DOHH2 (cell line): ENCODE data around the gene CYP1B1.
"Not testable (repeated sequence)": the region's sequence is repeated elsewhere in the genome, so short reads cannot be mapped to it uniquely, and the experiment has no call there.

Source experiments
- H3F3A ChIP-seq: fragments of 200-600 bp; sonication (generic), shearing (Covaris generic); 2 replicates; pipeline ENCODE4 v1.6.0; 2016; ENCODE audit warnings: antibody characterized with exemption, mild to moderate bottlenecking; ENCODE audit not compliant: control insufficient read depth, insufficient read depth
- H3K27ac ChIP-seq: fragments of 200-600 bp; sonication (generic); 2 replicates; pipeline ENCODE4 v1.5.1; 2014; ENCODE audit warnings: low read depth, mild to moderate bottlenecking, low read length, moderate library complexity
- H3K27me3 ChIP-seq: fragments of 200-600 bp; sonication (generic); 2 replicates; pipeline ENCODE4 v1.6.1; 2014; ENCODE audit warnings: mild to moderate bottlenecking, low read length, mixed read lengths; ENCODE audit not compliant: control insufficient read depth
- H3K36me3 ChIP-seq: fragments of 200-600 bp; sonication (generic); 2 replicates; pipeline ENCODE4 v1.6.1; 2014; ENCODE audit warnings: mild to moderate bottlenecking, low read length, moderate library complexity, mixed read lengths; ENCODE audit not compliant: control insufficient read depth
- H3K4me1 ChIP-seq: fragments of 200-600 bp; sonication (generic); 2 replicates; pipeline ENCODE4 v1.6.1; 2014; ENCODE audit warnings: mild to moderate bottlenecking, low read length, mixed read lengths; ENCODE audit not compliant: control insufficient read depth
- H3K4me2 ChIP-seq: fragments of 200-600 bp; sonication (generic); 2 replicates; pipeline ENCODE4 v1.6.0; 2014; ENCODE audit warnings: mild to moderate bottlenecking, low read length, moderate library complexity
- H3K4me3 ChIP-seq: fragments of 200-600 bp; sonication (generic); 2 replicates; pipeline ENCODE4 v1.5.1; 2014; ENCODE audit warnings: mild to moderate bottlenecking, low read length, mixed read lengths
- H3K79me2 ChIP-seq: fragments of 200-600 bp; sonication (generic); 2 replicates; pipeline ENCODE4 v1.6.1; 2014; ENCODE audit warnings: mild to moderate bottlenecking, low read length, mixed read lengths; ENCODE audit not compliant: control insufficient read depth
- H3K9me2 ChIP-seq: fragments of 200-600 bp; sonication (generic); replicated peaks from 2 replicates; pipeline ENCODE4 v1.6.1; 2014; ENCODE audit warnings: mild to moderate bottlenecking, low read length, mixed read lengths; ENCODE audit not compliant: control insufficient read depth
- H3K9me3 ChIP-seq: fragments of 200-600 bp; sonication (generic); 2 replicates; pipeline ENCODE4 v1.6.1; 2014; ENCODE audit warnings: antibody characterized with exemption, low read length, mixed read lengths; ENCODE audit not compliant: control insufficient read depth, insufficient read depth
- H4K20me1 ChIP-seq: fragments of 200-600 bp; sonication (generic); 2 replicates; pipeline ENCODE4 v1.6.0; 2014; ENCODE audit warnings: low read depth, mild to moderate bottlenecking, antibody characterized with exemption, low read length, moderate library complexity; ENCODE audit not compliant: control insufficient read depth, insufficient read depth
- CTCF ChIP-seq: fragments of 200-600 bp; sonication (generic); IDR thresholded peaks from one replicate; pipeline ENCODE4 v1.5.1; 2014; ENCODE audit warnings: antibody characterized with exemption, mild to moderate bottlenecking, low read depth, low read length; ENCODE audit not compliant: poor library complexity, severe bottlenecking
- EZH2phosphoT487 ChIP-seq: fragments of 200-600 bp; sonication (generic); IDR thresholded peaks from 2 replicates; pipeline ENCODE4 v1.6.1; 2017; ENCODE audit warnings: borderline replicate concordance, mild to moderate bottlenecking, antibody characterized with exemption, low read length, moderate library complexity, mixed read lengths

The CYP1B1 gene

GRCh38 chr2:38082727-38083126 is 6.8 kb upstream of the CYP1B1 start:
- not testable (repeated sequence) for H4K20me1 ChIP-seq, H3K36me3 ChIP-seq, H3K4me1 ChIP-seq, H3K79me2 ChIP-seq, H3F3A ChIP-seq, H3K4me2 ChIP-seq, H3K27ac ChIP-seq, H3K9me2 ChIP-seq, H3K4me3 ChIP-seq, H3K9me3 ChIP-seq
- peaks cover 17% of the 10 kb centered on the region; the same call in 1 of the 2 replicates for H3K27me3 ChIP-seq

- H3K4me3 ChIP-seq, result no peak overlapping the region
- H3K36me3 ChIP-seq, result no peaks in the 10 kb centered on the region
- peaks cover 17% of the 10 kb centered on the region for H3K4me1 ChIP-seq
- H3K27ac ChIP-seq, result no peak overlapping the region
- no peaks in the 10 kb centered on the region for H3F3A ChIP-seq
- no peaks in the 10 kb centered on the region for H3K9me2 ChIP-seq
- peaks cover 37% of the 10 kb centered on the region for H3K27me3 ChIP-seq
- no peaks in the 10 kb centered on the region for H4K20me1 ChIP-seq
- no peak for TF ChIP-seq CTCF
- no peak for TF ChIP-seq EZH2phosphoT487
- H3K4me2 ChIP-seq, result no peak overlapping the region
- H3K79me2 ChIP-seq, result no peaks in the 10 kb centered on the region
- H3K9me3 ChIP-seq, result no peaks in the 10 kb centered on the region
Measured at GRCh38 chr2:38080346-38080745, 4.4 kb upstream of the CYP1B1 start.

GRCh38 chr2:38079116-38080052 is 3.4 kb upstream of the CYP1B1 start:
- H3K4me2 ChIP-seq, result no peak overlapping the region
- TF ChIP-seq EZH2phosphoT487 (no peak), CTCF (no peak)
- peaks cover 17% of the 10 kb centered on the region for H3K4me1 ChIP-seq
- no peak overlapping the region for H3K4me3 ChIP-seq
- no peaks in the 10 kb centered on the region for H3F3A ChIP-seq
- H4K20me1 ChIP-seq, result no peaks in the 10 kb centered on the region
- no peaks in the 10 kb centered on the region for H3K9me2 ChIP-seq
- no peak overlapping the region for H3K27ac ChIP-seq
- H3K79me2 ChIP-seq, result no peaks in the 10 kb centered on the region
- H3K9me3 ChIP-seq, result no peaks in the 10 kb centered on the region
- H3K27me3 ChIP-seq, result peaks cover 37% of the 10 kb centered on the region
- no peaks in the 10 kb centered on the region for H3K36me3 ChIP-seq

GRCh38 chr2:38077431-38077769 is 1.4 kb upstream of the CYP1B1 start:
- peak overlapping the region; percentile 84 for H3K4me2 ChIP-seq
- H3K27me3 ChIP-seq, result peaks cover 37% of the 10 kb centered on the region
- H3K4me3 ChIP-seq, result peak overlapping the region; percentile 74
- TF ChIP-seq CTCF (no peak), EZH2phosphoT487 (no peak)
- H3K79me2 ChIP-seq, result no peaks in the 10 kb centered on the region
- no peaks in the 10 kb centered on the region for H3F3A ChIP-seq
- H3K9me3 ChIP-seq, result no peaks in the 10 kb centered on the region
- no peak overlapping the region for H3K27ac ChIP-seq
- no peaks in the 10 kb centered on the region for H4K20me1 ChIP-seq
- H3K36me3 ChIP-seq, result no peaks in the 10 kb centered on the region
- peaks cover 17% of the 10 kb centered on the region for H3K4me1 ChIP-seq
- H3K9me2 ChIP-seq, result no peaks in the 10 kb centered on the region
